ENCODE measurements around the gene HDAC4. TPM values are rescaled to one million over a fixed set of nuclear protein-coding genes. Genes with fewer than 3 reads are reported as not detected.
A peak's percentile ranks its signal among the peaks of the same experiment; 100 is the strongest.

The HDAC4 gene
- total RNA-seq, 1 experiment from 2014 or later: 32.0 TPM

- Histone ChIP-seq H3K56ac (ENCODE audit: insufficient read length, low read depth, low read length) (no peak overlapping the region), H3K14ac (ENCODE audit: insufficient read depth, low read length) (no peak overlapping the region), H3K23ac (ENCODE audit: insufficient read length, low read depth, low read length) (no peak overlapping the region), H2BK5ac (ENCODE audit: insufficient read length, low read length) (no peak overlapping the region), H3K18ac (ENCODE audit: insufficient read length, low read depth, low read length) (no peak overlapping the region), H3K79me2 (ENCODE audit: insufficient read depth, low read length) (peaks cover 2% of the 10 kb centered on the region; the same call in 1 of the 2 replicates), H2BK20ac (ENCODE audit: low read depth, low read length, poor library complexity, severe bottlenecking) (no peak overlapping the region), H4K5ac (ENCODE audit: insufficient read length, low read depth, low read length) (no peak overlapping the region), H3K79me1 (ENCODE audit: insufficient read depth, low read depth, low read length, poor library complexity, severe bottlenecking) (no peaks in the 10 kb centered on the region), H3T11ph (ENCODE audit: low read length) (no peak overlapping the region), H3K4ac (ENCODE audit: low read depth, low read length) (no peak overlapping the region), H2BK12ac (ENCODE audit: insufficient read length, low read depth, low read length) (no peak overlapping the region), H2AFZ (ENCODE audit: low read length) (no peak overlapping the region), H3K9ac (ENCODE audit: extremely low read depth, insufficient read length, low read length) (no peak overlapping the region), H2BK15ac (ENCODE audit: low read depth, low read length) (no peak overlapping the region), H3K4me1 (ENCODE audit: insufficient read depth, low read length) (no peaks in the 10 kb centered on the region), H3K27ac (ENCODE audit: insufficient read length, low read depth, low read length) (no peak overlapping the region), H2BK120ac (ENCODE audit: low read depth, low read length, poor library complexity, severe bottlenecking) (no peak overlapping the region), H3K4me2 (ENCODE audit: insufficient read depth, insufficient read length, low read length) (no peak overlapping the region), H4K20me1 (ENCODE audit: control insufficient read depth, insufficient read depth, insufficient read length) (peaks cover 2% of the 10 kb centered on the region), H3K27me3 (ENCODE audit: insufficient read depth, low read length) (no peaks in the 10 kb centered on the region), H3K9me3 (ENCODE audit: control insufficient read depth, low read depth, low read length) (no peaks in the 10 kb centered on the region), H4K91ac (ENCODE audit: insufficient read length, low read depth, low read length) (no peak overlapping the region), H2AK5ac (ENCODE audit: insufficient read length, low read length) (no peak overlapping the region), H4K8ac (replicated peaks; ENCODE audit: insufficient read length, low read depth, low read length) (no peak overlapping the region), H3K23me2 (ENCODE audit: insufficient read length, low read depth, low read length, poor library complexity, severe bottlenecking) (no peaks in the 10 kb centered on the region)
- WGBS (ENCODE audit: extremely low coverage, insufficient read length, low lambda C conversion rate): no CpG with 5 or more reads among the region's 9 CpGs
- peaks cover 0 to 10% (median 5%) of the 10 kb centered on the region in 3 experiments; a peak in 3 of 7 replicates for H3K36me3 Mint-ChIP-seq (ENCODE audit: insufficient read depth in 1 of 3, low read depth in 3 of 3)
- H3K4me3 Mint-ChIP-seq: no peak overlapping the region
- H3K27ac Mint-ChIP-seq: peak overlapping the region in 2 of 3 experiments; percentile 63 to 73; a peak in 2 of 7 replicates
- DNase-seq: no peak
- H3K9me3 Mint-ChIP-seq: no peaks in the 10 kb centered on the region
- H3K4me1 Mint-ChIP-seq: no peaks in the 10 kb centered on the region; a peak in 1 of 4 replicates
- TF ChIP-seq CTCF (conservative IDR thresholded peaks at IDR 0.05): no peak
- no peaks in the 10 kb centered on the region for H3K27me3 Mint-ChIP-seq (ENCODE audit: low read depth)
Measured at GRCh38 chr2:239368321-239368720, 32.5 kb downstream of the HDAC4 start.
